ENCODE data around the gene NNT.
"Not testable (repeated sequence)": the region's sequence is repeated elsewhere in the genome, so short reads cannot be mapped to it uniquely, and the experiment has no call there.

Gene NNT

DNA sequence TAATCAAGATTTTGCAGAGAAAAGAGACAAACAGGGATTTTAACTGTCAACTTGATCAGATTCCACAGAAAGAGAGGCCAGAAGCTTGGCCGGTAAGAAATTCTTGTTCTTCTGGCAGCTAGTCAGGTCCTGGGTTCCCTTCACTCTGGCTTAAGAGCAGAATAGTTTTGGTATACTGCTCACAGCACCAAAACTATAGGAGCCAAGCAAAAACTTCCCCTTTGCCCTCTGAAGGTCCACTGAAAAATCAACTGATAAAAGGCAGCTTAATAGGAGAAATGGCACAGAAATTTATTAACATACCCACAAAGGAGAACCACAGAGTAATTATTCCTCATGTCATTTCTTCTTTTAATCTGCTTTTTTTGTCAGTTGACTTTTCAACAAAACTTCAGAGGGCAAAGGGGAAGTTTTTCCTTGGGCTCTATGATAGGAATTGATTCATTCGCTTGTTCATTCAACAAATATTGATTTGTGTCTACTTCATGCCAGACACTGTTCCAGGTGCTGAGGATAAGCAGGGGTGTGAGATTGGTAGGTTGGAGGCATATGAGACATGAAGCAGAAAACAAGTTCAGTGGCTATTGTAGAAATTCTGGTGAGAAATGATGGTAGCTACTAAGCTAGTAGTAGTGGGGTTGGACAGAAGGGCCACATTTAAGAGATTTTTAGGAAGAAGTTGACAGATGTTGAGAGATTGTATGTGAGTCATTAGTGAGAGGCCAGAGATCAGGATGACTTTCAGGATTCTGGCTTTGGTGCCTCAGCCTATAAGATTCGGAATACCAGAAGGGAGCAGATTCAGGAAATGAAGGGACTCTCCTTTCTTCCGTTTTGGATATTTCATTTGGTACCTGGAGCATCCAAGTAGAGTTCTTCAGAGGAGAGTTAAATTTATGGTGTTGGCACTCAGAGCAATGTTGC is 20.6 kb upstream of the NNT start:
- FAIRE-seq: no peak
- no peak for DNase-seq (ENCODE audit: insufficient read length, low spot score)

DNA sequence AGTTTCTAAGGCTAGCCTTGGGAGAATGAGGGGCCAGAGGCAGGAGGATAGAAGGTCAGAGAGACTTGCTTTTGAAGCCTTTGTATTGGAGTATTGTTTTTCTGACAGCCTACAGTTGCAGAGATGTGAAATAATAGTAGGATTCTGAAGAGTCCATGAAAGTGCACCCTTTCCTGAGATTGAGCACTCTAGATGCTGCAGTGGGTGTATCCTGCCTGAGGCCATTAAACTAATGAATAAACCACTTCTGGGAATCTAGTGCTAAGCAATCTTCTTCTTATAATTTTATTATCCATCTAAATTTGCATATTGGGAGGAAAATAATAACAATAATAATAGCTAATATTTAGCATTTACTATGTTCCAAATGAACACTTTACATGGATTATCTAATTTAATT is 19.3 kb upstream of the NNT start:
- DNase-seq (ENCODE audit: insufficient read length, low spot score) (no peak), FAIRE-seq (no peak)

DNA sequence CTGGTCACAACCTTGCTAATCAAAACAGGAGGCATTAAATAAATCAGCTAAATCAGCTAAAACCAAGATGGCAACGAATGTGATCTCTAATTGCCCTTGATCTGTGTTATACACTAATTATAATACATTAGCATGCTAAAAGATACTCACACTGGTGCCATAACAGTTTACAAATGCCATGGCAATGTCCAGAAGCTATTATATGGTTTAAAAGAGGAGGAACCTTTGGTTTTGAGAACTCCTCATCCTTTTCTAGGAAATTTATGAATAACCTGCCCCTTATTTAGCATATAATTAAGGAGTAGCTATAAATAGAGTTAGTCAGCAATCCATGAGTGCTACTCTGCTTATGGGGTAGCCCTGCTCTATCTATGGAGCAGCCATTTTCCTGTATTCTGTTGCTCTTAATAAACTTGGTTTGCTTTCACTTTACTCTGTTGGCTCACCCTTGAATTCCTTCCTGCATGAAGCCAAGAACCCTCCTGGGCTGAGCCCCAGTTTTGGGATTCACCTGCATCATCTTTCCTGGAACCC is 18.7 kb upstream of the NNT start:
- FAIRE-seq (no peak), DNase-seq (ENCODE audit: insufficient read length, low spot score) (no peak)

DNA sequence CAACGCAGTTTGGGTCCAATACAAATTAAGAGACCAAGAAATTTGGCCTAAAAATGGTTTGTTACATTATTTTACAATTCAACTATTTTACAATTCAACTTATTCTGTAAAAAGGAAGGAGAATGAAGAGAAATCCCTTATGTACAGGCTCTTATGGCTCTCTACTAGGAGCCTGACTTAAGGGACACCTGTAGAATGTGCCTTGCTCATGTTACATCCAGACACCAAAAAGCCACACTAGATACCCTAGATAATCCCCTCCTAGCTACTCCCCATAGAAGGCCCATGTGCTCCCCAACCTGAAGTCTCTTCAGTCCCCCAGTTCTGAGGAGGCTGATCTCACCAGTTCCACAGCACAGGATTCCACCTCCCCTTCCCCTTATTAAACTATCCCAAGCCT is 14.1 kb upstream of the NNT start:
- FAIRE-seq (no peak), DNase-seq (ENCODE audit: insufficient read length, low spot score) (no peak)

DNA sequence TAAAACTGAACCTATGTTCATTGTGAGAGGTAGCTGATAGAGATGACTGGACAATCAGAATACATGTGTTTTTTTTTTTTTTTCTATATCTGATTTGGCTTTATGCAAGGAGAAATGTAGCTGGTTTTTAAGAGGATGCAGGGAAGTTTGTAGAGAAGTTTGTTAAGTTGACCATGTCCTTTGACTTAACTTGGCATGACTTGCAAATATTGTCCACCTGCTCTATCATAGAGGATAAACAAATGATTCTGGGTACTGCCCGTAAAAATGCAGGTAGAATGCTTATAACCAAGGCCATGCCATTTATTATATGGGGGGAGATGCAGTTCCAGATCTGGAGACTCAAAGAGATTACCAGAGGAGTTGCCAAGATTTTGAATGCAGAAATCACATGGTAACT is 13.7 kb upstream of the NNT start:
- FAIRE-seq (no peak), DNase-seq (ENCODE audit: insufficient read length, low spot score) (no peak)

DNA sequence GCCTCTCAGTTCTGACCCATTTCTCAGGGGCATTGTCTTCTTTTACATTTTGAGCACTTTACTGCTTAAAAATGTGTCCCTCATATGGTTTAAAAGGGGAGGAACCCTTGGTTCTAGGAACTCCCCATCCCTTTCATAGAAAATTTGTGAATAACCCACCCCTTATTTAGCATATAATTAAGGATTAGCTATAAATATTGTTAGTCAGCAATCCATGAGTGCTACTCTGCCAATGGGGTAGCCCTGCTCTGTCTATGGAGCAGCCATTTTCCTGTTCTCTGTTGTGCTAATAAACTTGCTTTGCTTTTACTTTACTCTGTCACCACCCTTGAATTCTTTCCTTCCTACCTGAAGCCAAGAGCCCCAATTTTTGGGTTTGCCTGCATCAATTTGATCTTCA is 12.3 kb upstream of the NNT start:
- DNase-seq (ENCODE audit: insufficient read length, low spot score): no peak
- no peak for FAIRE-seq

DNA sequence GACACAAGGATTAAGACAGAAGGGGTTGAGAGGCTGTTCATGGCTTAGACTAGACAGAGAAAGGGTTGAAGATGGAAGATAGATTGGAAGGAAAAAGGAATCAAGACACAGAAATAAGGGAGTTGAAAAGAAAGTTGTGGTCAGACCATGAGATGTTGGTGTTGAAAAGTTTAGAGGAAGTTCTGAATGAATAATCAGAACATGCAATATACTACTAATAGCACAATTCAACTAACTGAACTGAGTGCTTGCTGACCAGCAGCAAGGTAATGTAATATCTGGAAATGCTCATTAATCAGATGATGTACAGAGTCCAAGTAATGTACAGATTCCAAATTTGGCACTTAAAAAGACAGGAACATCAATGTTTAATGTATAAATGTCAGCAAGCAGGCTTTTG is 10.6 kb upstream of the NNT start:
- DNase-seq (ENCODE audit: insufficient read length, low spot score): no peak
- FAIRE-seq: peak; percentile 55

DNA sequence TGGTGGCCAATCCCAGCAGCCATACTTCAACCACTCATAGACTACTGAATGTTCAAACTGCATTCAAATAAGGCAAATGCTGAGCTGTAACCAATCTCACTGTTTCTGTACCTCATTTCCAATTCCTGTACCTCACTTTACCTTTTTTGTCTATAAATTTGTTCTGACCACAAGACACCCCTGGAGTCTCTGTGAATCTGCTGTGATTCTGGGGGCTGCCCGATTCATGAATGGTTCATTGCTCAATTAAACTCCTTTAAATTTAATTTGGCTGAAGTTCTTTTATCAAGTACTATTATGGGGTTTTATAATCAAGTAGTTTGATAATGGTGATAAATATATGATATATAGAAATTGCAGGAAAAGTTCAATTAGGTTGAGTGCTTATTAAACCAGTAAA is 4.1 kb upstream of the NNT start:
- FAIRE-seq; DNase-seq (ENCODE audit: insufficient read length, low spot score): not testable (repeated sequence)

DNA sequence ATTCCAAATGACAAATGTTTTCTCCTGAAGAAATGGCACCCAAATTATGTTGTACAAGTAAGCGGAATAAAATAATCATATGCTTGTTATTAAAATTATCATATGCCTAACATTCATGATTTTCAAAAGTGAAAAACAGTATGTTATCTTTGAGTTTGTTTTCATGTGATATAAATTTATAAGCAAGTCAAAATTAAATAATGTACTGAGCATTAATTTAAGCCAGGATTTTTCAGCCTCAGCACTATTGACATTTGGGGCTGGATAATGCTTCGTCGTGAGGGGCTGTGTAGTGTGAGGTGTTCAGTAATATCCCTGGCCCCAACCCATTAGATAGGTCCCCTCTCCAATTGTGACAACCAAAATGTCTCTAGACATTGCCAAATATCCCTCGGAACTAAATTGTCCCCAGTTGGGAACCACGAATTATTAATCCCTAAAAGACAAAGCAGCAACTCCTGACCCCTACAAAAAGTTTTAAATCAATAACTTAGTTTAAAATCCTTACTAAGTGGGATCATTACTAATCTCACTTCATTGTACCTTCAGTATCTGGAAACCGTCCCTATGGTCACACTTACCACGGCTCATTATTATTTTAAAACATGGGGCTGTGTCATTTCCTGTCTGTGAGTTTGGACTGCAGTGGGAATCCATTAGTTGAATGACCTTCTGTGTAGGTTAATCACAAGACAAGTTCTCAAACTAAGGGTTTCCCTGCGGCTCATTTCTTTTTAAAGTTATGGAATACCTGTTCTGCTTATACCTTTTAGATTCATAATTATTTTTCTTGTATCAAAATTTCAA is 1.3 kb upstream of the NNT start:
- no peak for DNase-seq (ENCODE audit: insufficient read length, low spot score)
- peak; percentile 62 for FAIRE-seq

DNA sequence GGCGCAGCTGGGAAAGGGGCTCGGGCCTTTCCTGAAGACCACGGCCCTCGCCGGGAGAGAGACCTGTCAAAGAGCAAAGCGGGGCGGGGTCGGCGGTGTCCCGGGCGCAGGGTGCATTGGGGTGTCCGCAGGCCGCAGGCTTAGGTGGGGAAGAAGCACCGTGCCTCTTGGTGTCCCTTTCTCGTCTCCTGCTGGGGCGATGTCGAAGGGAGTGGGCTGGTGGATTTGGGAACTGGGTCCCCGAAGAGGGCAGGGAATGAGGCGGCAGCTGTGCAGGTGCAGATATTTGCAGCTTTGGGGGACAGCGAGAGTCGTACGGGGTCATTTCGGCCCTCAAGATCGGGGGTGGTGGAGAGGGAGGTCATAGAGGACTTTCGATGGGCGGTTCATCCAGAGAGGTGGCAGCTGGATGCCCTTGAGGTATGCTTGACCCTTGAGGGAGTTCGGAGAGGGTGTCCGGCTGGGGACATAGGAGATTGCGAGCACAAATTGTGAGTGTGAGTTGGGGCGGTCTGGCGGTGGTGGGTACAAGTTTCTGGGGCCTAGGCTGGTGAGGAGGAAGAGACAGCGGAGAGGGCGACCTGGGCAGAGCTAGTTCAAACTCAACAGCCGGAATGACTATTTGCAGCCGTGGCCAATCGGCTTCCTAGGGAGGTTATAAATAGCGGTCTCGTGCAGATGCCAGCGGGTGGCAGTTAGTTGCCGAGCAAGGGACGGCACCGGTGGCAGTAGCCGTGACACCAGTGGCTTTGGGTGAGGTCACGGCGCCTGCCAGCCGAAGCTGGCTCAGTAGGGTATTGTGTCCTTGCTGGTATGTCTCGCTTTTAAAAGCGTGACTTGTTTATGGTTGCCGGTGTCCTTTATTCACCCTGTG is 601 bp downstream of the NNT start:
- peak; percentile 28 for DNase-seq (ENCODE audit: insufficient read length, low spot score)
- peak; percentile 70 for FAIRE-seq

DNA sequence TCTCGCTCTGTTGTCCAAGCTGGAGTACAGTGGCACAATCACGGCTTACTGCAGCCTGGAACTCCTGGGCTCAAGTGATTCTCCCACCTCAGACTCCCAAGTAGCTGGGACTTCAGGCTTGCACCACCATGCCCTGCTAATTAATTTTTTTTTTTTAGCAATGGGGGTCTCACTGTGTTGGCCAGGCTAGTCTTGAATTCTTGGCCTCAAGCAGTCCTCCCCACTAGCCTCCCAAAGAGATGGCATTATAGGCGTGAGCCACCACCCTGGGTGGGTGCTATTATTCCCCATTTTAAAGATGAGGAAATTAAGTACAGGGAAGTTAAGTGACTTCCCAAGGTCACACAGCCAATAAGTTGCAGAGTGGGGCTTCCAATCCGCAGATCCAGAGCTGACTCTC is 1.7 kb downstream of the NNT start:
- DNase-seq (ENCODE audit: insufficient read length, low spot score) (no peak), FAIRE-seq (no peak)

DNA sequence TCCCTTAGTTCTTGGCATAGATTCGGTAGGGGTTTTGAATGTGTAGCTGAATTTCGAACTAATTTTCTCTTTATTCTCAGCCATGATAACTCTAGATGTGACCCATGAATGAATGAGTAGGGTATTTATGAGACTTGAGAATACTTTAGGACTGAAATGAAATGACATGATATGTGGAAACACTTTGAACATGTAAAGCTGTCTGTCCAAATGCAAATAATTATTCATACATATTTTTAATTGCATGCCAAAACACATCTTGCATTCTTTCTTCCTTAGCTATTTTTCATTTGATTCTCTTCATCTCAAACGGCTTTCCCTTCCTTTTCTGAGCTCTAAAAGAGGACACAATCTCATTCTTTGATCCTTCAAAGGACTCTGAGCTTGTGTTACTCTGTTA is 3.4 kb downstream of the NNT start:
- no peak for DNase-seq (ENCODE audit: insufficient read length, low spot score)

DNA sequence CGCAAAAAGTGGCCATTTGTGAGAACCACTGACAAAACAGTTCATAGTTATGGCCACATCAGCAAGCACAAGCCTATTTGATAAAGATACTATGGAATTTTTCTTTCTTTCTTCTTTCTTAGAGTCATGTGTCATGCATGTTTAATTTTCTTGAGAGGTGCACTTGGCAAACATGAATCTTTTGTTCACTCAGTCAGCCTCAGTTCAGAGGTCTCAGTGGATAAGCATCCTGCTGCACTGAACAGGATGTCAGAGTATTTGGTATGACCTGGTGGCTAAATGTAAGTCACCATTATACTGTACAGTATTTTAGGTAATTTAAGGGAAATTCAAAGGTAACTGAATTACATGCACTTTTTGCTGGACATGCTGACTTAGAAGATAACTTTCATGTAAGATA is 5.4 kb downstream of the NNT start:
- DNase-seq (ENCODE audit: insufficient read length, low spot score): no peak
- peak; percentile 26 for FAIRE-seq

More for the DNA sequence above, 3.4 kb downstream of the NNT start:
- FAIRE-seq: no peak

DNA sequence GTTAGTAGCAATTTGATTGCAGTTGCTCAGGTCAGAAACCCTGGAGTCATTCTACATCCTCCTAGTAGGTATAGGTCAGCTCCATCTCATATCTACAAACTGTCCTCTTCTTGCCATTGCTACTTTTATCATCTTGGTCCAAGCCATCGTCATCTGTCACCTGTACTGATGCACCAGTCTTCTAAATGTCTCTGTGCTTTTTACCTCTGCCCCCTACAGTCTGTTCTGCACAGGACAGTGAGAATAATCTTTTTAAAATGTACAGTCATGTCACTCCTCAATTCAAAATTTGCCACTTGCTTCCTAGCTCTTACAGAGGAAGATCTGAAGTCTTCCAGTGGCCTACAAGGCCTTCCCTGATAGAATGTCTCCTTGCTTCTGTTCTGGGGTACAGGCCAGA is 6.8 kb downstream of the NNT start:
- DNase-seq (ENCODE audit: insufficient read length, low spot score): no peak

DNA sequence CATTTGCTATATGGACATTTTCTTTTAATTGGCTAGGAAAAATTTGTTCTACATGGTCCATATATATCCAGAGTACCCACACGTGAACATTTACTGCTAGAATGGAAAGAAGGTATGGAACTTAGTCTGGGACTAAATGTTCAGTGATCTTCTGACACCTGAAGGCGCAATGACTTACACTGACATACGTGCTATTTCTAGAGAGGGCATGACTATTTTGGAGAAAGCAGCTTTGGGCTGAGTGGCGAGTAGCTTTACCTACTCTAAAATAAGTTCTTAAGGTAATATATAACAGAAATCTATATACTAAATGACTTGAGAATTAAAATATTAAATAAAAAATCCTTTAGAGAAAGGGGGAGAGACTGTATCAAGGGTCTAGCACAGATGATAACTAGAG is 10.4 kb downstream of the NNT start:
- FAIRE-seq: no peak
- no peak for DNase-seq (ENCODE audit: insufficient read length, low spot score)

More for the DNA sequence above, 6.8 kb downstream of the NNT start:
- FAIRE-seq: no peak

DNA sequence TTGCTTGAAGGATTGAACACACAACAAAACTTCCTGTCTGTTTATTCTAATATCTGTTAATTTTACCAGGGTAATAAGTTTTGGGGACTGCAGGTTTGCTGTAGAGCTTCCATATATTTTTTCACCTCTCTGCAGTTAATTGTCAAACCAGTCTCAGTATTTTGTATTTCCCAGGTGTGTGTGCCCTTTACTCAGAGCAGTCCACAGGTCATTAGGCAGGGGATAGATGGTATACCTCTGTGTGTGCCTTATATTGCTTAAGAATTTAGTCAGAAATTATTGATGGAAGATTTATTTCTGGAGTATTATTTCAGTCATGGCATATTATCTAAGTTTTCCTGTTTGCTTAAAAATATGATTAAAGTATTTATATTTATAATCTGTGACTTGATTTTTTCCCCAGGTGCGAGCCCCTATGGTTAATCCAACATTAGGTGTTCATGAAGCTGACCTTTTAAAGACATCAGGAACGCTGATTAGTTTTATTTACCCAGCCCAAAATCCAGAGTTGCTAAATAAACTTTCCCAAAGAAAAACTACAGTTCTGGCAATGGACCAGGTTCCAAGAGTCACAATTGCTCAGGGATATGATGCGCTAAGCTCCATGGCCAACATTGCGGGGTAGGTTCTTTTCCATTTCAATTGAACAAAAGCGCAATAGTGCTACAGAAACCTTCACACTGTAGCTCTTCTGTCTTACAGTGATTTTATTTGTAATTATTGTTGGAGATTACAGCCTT is 12.6 kb downstream of the NNT start:
- DNase-seq (ENCODE audit: insufficient read length, low spot score) (no peak), FAIRE-seq (no peak)

DNA sequence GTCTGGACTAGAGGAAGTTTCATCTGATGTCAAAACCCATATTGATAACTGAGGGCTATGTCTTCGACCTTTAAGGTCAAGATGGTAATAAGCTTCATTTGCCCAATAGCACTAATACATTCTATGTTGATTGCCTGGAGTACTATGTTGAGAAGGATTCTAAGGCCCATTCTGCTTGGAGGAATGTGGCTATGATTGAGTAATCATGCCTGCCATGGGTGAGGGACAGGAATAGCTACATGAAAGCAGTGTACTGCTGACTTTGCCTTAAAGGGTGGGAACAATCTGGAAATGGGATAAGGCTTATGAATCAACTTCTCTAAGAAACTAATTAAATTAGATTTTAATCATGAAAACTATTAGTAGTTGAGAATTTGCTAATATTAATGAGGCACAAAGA is 13.6 kb downstream of the NNT start:
- DNase-seq (ENCODE audit: insufficient read length, low spot score) (no peak), FAIRE-seq (no peak)

DNA sequence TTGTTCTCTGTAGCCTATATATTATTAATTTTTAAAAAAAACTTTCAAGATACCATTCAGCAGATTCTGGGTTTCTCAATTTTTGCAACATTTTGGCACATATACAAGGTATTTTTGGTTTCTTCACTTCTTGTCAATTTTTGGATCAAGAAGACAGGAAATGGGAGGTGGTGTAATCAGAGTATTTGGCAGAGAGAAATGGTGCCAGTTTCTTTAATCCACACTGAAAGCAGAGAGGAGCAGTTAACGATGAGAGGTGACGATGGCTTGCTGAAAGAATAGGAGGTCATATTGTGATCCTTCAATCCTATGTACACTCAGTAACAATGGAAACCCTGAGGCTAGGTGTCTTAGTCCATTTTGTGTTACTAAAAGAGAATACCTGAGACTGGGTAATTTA is 16.4 kb downstream of the NNT start:
- FAIRE-seq: peak; percentile 8
- no peak for DNase-seq (ENCODE audit: insufficient read length, low spot score)

DNA sequence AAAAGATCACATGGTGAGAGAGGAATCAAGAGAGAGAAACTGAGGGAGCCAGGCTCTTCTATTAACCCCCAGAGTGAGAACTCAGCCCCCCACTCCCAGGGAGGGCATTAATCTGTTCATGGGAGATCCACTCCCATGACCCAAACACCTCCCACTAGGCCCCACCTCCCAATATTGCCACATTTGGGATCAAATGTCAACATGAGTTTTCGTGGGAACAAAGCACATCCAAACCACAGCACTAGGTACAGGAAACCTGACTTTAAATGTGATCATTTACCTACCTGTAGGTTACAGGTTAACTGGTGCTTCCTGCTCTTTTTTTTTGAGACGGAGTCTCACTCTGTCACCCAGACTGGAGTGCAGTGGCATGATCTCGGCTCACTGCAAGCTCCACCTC is 16.9 kb downstream of the NNT start:
- no peak for DNase-seq (ENCODE audit: insufficient read length, low spot score)
- no peak for FAIRE-seq

DNA sequence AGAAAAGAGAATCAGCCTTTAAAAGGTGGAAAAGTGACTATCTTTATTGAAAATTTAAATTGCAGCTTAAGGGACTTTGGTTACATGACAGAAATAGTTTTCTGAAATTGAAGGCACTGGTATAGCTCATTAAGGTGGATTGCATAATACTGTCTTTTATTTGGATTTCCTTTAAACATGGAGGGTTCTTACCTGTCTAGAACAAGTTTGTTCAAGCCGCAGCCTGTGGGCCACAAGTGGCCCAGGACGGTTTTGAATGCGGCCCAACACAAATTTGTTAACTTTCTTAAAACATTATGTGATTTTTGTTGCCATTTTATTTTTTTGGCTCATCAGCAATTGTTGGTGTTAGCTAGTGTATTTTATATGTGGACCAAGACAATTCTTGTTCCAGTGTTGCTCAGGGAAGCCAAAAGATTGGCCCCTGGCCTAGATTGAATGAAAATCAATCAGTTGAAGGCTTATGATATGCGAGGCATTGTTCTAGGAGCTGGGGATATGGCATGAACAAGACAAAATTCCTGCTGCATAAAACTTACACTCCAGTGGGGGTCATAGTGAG is 18.0 kb downstream of the NNT start:
- FAIRE-seq (no peak), DNase-seq (ENCODE audit: insufficient read length, low spot score) (no peak)
